BLaER1 (cell line): Measurements from ENCODE around the gene TSHZ3.
A peak's percentile ranks its signal among the peaks of the same experiment; 100 is the strongest.

ENCODE experiments used
- H3K27ac ChIP-seq: shearing (Covaris generic); formaldehyde crosslinking; 2 replicates; pipeline ENCODE4 v1.8.1; 2022
- H3K27me3 ChIP-seq: shearing (Covaris generic); formaldehyde crosslinking; 2 replicates; pipeline ENCODE4 v1.8.1; 2022
- H3K36me3 ChIP-seq: shearing (Covaris generic); formaldehyde crosslinking; 2 replicates; pipeline ENCODE4 v1.8.1; 2022
- H3K4me1 ChIP-seq: shearing (Covaris generic); formaldehyde crosslinking; 2 replicates; pipeline ENCODE4 v1.8.1; 2022
- H3K4me2 ChIP-seq: shearing (Covaris generic); formaldehyde crosslinking; 2 replicates; pipeline ENCODE4 v1.8.1; 2022
- H3K4me3 ChIP-seq: shearing (Covaris generic); formaldehyde crosslinking; 2 replicates; pipeline ENCODE4 v1.8.1; 2022
- H3K9ac ChIP-seq: shearing (Covaris generic); formaldehyde crosslinking; 2 replicates; pipeline ENCODE4 v1.8.1; 2022
- H3K9me3 ChIP-seq: shearing (Covaris generic); formaldehyde crosslinking; 2 replicates; pipeline ENCODE4 v1.8.1; 2022
- H4K20me1 ChIP-seq: shearing (Covaris generic); formaldehyde crosslinking; 2 replicates; pipeline ENCODE4 v1.8.1; 2022
- Cebpa-rat ChIP-seq: shearing (Covaris generic); IDR thresholded peaks from 2 replicates; pipeline ENCODE4 v1.8.1; 2022

Gene TSHZ3

GRCh38 chr19:31349160-31349881 is at the start of gene TSHZ3:
Gene TSHZ3 (minus strand): TSS chr19:31349436. CDS start chr19:31349219, 217 bp downstream.
- H3K9ac ChIP-seq = peak within 1 kb of the TSS; percentile 76
- peaks cover 76% of the 10 kb centered on the region for H4K20me1 ChIP-seq
- peaks cover 36% of the 10 kb centered on the region for H3K4me1 ChIP-seq
- no peaks in the 10 kb centered on the region for H3K36me3 ChIP-seq
- H3K9me3 ChIP-seq = no peaks in the 10 kb centered on the region
- H3K4me3 ChIP-seq = peak within 1 kb of the TSS; percentile 93
- peaks cover 58% of the 10 kb centered on the region for H3K27me3 ChIP-seq
- H3K4me2 ChIP-seq = peak within 1 kb of the TSS; percentile 100
- TF ChIP-seq Cebpa-rat = no peak
- H3K27ac ChIP-seq = peak within 1 kb of the TSS; percentile 66; the same call in 1 of the 2 replicates

GRCh38 chr19:31397308-31397707 is 48.1 kb upstream of the TSHZ3 start:
- Histone ChIP-seq H3K36me3 (no peaks in the 10 kb centered on the region), H3K9ac (no peak overlapping the region), H4K20me1 (no peaks in the 10 kb centered on the region), H3K9me3 (no peaks in the 10 kb centered on the region), H3K4me2 (no peak overlapping the region), H3K4me1 (no peaks in the 10 kb centered on the region), H3K4me3 (no peak overlapping the region), H3K27ac (no peak overlapping the region), H3K27me3 (no peaks in the 10 kb centered on the region)
- TF ChIP-seq Cebpa-rat = no peak

- H4K20me1 ChIP-seq = no peaks in the 10 kb centered on the region
- no peak overlapping the region for H3K27ac ChIP-seq
- H3K27me3 ChIP-seq = no peaks in the 10 kb centered on the region
- no peak overlapping the region for H3K9ac ChIP-seq
- TF ChIP-seq Cebpa-rat = no peak
- H3K9me3 ChIP-seq = no peaks in the 10 kb centered on the region
- H3K4me3 ChIP-seq = no peak overlapping the region
- H3K4me2 ChIP-seq = no peak overlapping the region
- H3K4me1 ChIP-seq = peaks cover 10% of the 10 kb centered on the region
- H3K36me3 ChIP-seq = no peaks in the 10 kb centered on the region
Measured at GRCh38 chr19:31392464-31392863, 43.2 kb upstream of the TSHZ3 start.

GRCh38 chr19:31391518-31391917 is 42.3 kb upstream of the TSHZ3 start:
- Histone ChIP-seq H3K9me3 (no peaks in the 10 kb centered on the region), H3K4me3 (no peak overlapping the region), H3K27me3 (no peaks in the 10 kb centered on the region), H3K27ac (no peak overlapping the region), H4K20me1 (no peaks in the 10 kb centered on the region), H3K4me2 (no peak overlapping the region), H3K4me1 (peaks cover 18% of the 10 kb centered on the region), H3K9ac (no peak overlapping the region), H3K36me3 (no peaks in the 10 kb centered on the region)
- TF ChIP-seq Cebpa-rat = no peak

- H3K27me3 ChIP-seq = no peaks in the 10 kb centered on the region
- no peaks in the 10 kb centered on the region for H4K20me1 ChIP-seq
- H3K4me2 ChIP-seq = no peak overlapping the region
- no peaks in the 10 kb centered on the region for H3K36me3 ChIP-seq
- no peak for TF ChIP-seq Cebpa-rat
- H3K4me1 ChIP-seq = peaks cover 23% of the 10 kb centered on the region
- H3K4me3 ChIP-seq = no peak overlapping the region
- no peaks in the 10 kb centered on the region for H3K9me3 ChIP-seq
- no peak overlapping the region for H3K9ac ChIP-seq
- no peak overlapping the region for H3K27ac ChIP-seq
Measured at GRCh38 chr19:31390711-31391110, 41.5 kb upstream of the TSHZ3 start.

- H4K20me1 ChIP-seq = no peaks in the 10 kb centered on the region
- no peaks in the 10 kb centered on the region for H3K36me3 ChIP-seq
- H3K27me3 ChIP-seq = no peaks in the 10 kb centered on the region
- no peak for TF ChIP-seq Cebpa-rat
- no peak overlapping the region for H3K4me2 ChIP-seq
- H3K4me1 ChIP-seq = peaks cover 23% of the 10 kb centered on the region
- H3K4me3 ChIP-seq = no peak overlapping the region
- H3K9ac ChIP-seq = no peak overlapping the region
- H3K27ac ChIP-seq = no peak overlapping the region
- H3K9me3 ChIP-seq = no peaks in the 10 kb centered on the region
Measured at GRCh38 chr19:31389874-31390273, 40.6 kb upstream of the TSHZ3 start.

- no peak overlapping the region for H3K9ac ChIP-seq
- peak overlapping the region; percentile 44 for H3K4me2 ChIP-seq
- peaks cover 23% of the 10 kb centered on the region for H3K4me1 ChIP-seq
- H3K4me3 ChIP-seq = no peak overlapping the region
- no peaks in the 10 kb centered on the region for H4K20me1 ChIP-seq
- H3K36me3 ChIP-seq = no peaks in the 10 kb centered on the region
- no peak overlapping the region for H3K27ac ChIP-seq
- no peaks in the 10 kb centered on the region for H3K9me3 ChIP-seq
- no peaks in the 10 kb centered on the region for H3K27me3 ChIP-seq
- no peak for TF ChIP-seq Cebpa-rat
Measured at GRCh38 chr19:31387717-31388301, 38.6 kb upstream of the TSHZ3 start.

GRCh38 chr19:31386806-31387205 is 37.6 kb upstream of the TSHZ3 start:
- Histone ChIP-seq H3K9me3 (no peaks in the 10 kb centered on the region), H3K4me3 (no peak overlapping the region), H4K20me1 (no peaks in the 10 kb centered on the region), H3K27ac (no peak overlapping the region), H3K9ac (no peak overlapping the region), H3K36me3 (no peaks in the 10 kb centered on the region), H3K4me2 (no peak overlapping the region), H3K4me1 (peaks cover 23% of the 10 kb centered on the region), H3K27me3 (no peaks in the 10 kb centered on the region)
- no peak for TF ChIP-seq Cebpa-rat

GRCh38 chr19:31385744-31386143 is 36.5 kb upstream of the TSHZ3 start:
- Histone ChIP-seq H4K20me1 (no peaks in the 10 kb centered on the region), H3K4me3 (no peak overlapping the region), H3K9me3 (no peaks in the 10 kb centered on the region), H3K27ac (no peak overlapping the region), H3K4me2 (no peak overlapping the region), H3K27me3 (no peaks in the 10 kb centered on the region), H3K9ac (no peak overlapping the region), H3K36me3 (no peaks in the 10 kb centered on the region), H3K4me1 (peaks cover 23% of the 10 kb centered on the region)
- no peak for TF ChIP-seq Cebpa-rat

- Histone ChIP-seq H3K27ac (no peak overlapping the region), H3K4me1 (peaks cover 23% of the 10 kb centered on the region), H3K9me3 (no peaks in the 10 kb centered on the region), H3K4me3 (no peak overlapping the region), H3K36me3 (no peaks in the 10 kb centered on the region), H3K9ac (no peak overlapping the region), H3K4me2 (no peak overlapping the region), H4K20me1 (no peaks in the 10 kb centered on the region), H3K27me3 (no peaks in the 10 kb centered on the region)
- no peak for TF ChIP-seq Cebpa-rat
Measured at GRCh38 chr19:31383553-31383952, 34.3 kb upstream of the TSHZ3 start.
